ENCODE measurements around the gene MAMDC2.

DNA sequence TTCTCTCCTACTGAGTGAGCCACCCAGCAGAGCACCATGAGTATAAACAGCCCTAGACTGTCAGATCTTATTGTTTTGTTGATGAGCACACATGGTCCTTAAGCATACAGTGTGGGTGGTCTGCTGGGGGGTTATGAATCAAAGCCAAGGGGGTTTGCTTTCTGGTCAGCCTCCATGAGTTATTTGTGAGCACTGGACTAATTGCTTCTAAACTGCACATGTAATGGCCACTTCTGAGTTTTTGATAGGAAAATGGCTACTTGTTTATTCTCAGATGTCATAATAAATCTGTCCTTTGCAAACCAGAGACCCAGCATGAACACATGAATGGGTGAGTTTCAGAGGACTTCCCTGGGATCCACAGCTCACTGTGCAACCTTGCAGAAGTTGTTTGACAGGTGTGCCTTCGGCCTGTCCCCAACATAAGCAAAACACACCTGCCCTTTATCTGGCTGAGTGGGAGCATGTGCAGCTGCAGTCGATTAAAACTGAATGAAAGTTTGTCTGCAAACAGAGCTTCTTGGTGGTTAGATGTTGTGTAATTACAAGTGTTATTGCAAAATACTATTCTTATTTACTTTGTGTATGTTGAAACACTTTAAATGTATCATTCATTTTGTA, 35.9 kb downstream of the MAMDC2 start:
- TF ChIP-seq ZC3H10 (CRISPR knock-in tag; IDR thresholded peaks at IDR 0.05) (no peak), ZNF8 (CRISPR knock-in tag; IDR thresholded peaks at IDR 0.05) (no peak), ARNTL (CRISPR knock-in tag; IDR thresholded peaks at IDR 0.05; ENCODE audit: borderline replicate concordance, low read depth) (no peak), PATZ1 (CRISPR knock-in tag; IDR thresholded peaks at IDR 0.05; ENCODE audit: borderline replicate concordance) (no peak), RARB (CRISPR knock-in tag; IDR thresholded peaks at IDR 0.05) (no peak)

Measured in SK-N-SH treated with all-trans-retinoic acid at 6 μM for 48 hours (cell line).